C4-2B (cell line): Measurements from ENCODE around the gene GRIN1.

Experiments
- CTCF ChIP-seq: fragments of 450-650 bp; conservative IDR thresholded peaks from 2 replicates; pipeline ENCODE4 v1.5.1; 2017; ENCODE audit warnings: mild to moderate bottlenecking
- ZFX ChIP-seq: fragments of 450-650 bp; IDR thresholded peaks from 2 replicates; pipeline ENCODE4 v1.6.1; 2017

- TF ChIP-seq CTCF = no peak
- TF ChIP-seq ZFX = 0 out of 2 replicates have a peak, but pooled peaks have one; percentile 24
These were observed 35.1 kb downstream of the GRIN1 start for GRCh38 chr9:137173796-137174664.
